Measurements from ENCODE around the gene ZNF207.

DNA sequence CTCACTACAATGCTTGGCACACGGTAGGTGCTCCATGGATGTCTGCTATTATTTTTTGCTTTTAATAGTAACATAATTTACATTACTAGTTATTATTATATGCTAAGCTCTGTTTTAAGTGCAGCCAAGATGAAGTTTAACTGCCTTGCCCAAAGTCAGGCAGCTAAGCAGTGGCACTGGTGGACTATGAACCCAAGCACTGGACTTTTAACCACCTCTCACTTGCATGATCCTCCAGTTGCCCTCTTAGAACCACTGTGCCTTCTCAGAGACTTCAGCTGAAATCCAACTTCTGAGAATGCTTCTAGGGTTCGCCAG lies 1.5 kb upstream of the ZNF207 start:
- TF ChIP-seq, protein P1, sequence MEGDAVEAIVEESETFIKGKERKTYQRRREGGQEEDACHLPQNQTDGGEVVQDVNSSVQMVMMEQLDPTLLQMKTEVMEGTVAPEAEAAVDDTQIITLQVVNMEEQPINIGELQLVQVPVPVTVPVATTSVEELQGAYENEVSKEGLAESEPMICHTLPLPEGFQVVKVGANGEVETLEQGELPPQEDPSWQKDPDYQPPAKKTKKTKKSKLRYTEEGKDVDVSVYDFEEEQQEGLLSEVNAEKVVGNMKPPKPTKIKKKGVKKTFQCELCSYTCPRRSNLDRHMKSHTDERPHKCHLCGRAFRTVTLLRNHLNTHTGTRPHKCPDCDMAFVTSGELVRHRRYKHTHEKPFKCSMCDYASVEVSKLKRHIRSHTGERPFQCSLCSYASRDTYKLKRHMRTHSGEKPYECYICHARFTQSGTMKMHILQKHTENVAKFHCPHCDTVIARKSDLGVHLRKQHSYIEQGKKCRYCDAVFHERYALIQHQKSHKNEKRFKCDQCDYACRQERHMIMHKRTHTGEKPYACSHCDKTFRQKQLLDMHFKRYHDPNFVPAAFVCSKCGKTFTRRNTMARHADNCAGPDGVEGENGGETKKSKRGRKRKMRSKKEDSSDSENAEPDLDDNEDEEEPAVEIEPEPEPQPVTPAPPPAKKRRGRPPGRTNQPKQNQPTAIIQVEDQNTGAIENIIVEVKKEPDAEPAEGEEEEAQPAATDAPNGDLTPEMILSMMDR (IDR thresholded peaks at IDR 0.05; ENCODE audit: low read depth, low read length, missing input control): no peak
- TF ChIP-seq, protein P2, sequence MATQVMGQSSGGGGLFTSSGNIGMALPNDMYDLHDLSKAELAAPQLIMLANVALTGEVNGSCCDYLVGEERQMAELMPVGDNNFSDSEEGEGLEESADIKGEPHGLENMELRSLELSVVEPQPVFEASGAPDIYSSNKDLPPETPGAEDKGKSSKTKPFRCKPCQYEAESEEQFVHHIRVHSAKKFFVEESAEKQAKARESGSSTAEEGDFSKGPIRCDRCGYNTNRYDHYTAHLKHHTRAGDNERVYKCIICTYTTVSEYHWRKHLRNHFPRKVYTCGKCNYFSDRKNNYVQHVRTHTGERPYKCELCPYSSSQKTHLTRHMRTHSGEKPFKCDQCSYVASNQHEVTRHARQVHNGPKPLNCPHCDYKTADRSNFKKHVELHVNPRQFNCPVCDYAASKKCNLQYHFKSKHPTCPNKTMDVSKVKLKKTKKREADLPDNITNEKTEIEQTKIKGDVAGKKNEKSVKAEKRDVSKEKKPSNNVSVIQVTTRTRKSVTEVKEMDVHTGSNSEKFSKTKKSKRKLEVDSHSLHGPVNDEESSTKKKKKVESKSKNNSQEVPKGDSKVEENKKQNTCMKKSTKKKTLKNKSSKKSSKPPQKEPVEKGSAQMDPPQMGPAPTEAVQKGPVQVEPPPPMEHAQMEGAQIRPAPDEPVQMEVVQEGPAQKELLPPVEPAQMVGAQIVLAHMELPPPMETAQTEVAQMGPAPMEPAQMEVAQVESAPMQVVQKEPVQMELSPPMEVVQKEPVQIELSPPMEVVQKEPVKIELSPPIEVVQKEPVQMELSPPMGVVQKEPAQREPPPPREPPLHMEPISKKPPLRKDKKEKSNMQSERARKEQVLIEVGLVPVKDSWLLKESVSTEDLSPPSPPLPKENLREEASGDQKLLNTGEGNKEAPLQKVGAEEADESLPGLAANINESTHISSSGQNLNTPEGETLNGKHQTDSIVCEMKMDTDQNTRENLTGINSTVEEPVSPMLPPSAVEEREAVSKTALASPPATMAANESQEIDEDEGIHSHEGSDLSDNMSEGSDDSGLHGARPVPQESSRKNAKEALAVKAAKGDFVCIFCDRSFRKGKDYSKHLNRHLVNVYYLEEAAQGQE (IDR thresholded peaks at IDR 0.05): no peak
- TF ChIP-seq SP1 (IDR thresholded peaks at IDR 0.05) (peak; percentile 21), NR2F2 (IDR thresholded peaks at IDR 0.05) (no peak), EGR1 (IDR thresholded peaks at IDR 0.05; ENCODE audit: low read depth in 2 of 2) (no peak), HNF4G (IDR thresholded peaks at IDR 0.05) (peak; percentile 61), TAF1 (conservative IDR thresholded peaks at IDR 0.05) (no peak), RAD21 (IDR thresholded peaks at IDR 0.05) (no peak), YY1 (IDR thresholded peaks at IDR 0.05) (no peak)
- TF ChIP-seq, protein P3, sequence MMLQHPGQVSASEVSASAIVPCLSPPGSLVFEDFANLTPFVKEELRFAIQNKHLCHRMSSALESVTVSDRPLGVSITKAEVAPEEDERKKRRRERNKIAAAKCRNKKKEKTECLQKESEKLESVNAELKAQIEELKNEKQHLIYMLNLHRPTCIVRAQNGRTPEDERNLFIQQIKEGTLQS (IDR thresholded peaks at IDR 0.05): no peak
- TF ChIP-seq, protein P4, sequence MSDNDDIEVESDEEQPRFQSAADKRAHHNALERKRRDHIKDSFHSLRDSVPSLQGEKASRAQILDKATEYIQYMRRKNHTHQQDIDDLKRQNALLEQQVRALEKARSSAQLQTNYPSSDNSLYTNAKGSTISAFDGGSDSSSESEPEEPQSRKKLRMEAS (IDR thresholded peaks at IDR 0.05): no peak
